Measurements from ENCODE around the gene AQP3. TPM values are rescaled to one million over a fixed set of nuclear protein-coding genes. Genes with fewer than 3 reads are reported as not detected.

The AQP3 gene
- total RNA-seq, 2 experiments from 2014 or later = 1.2 to 2.6 TPM

- H3K9me3 Mint-ChIP-seq = no peaks in the 10 kb centered on the region
- no peak for TF ChIP-seq CTCF (IDR thresholded peaks at IDR 0.05)
- ChIA-PET POLR2A (interaction anchor here (1.0 to 1.4 kb wide), 2 partner anchors 9 to 11 kb away, joined by 3 to 4 read pairs; partner anchors contain the start of gene AQP3), CTCF (interaction anchor here (2.1 kb wide), 1 partner anchor 31 kb away, joined by 7 read pairs; no protein-coding TSS in a partner anchor)
- H3K27ac Mint-ChIP-seq = no peak overlapping the region
- H3K4me3 Mint-ChIP-seq = no peak overlapping the region
- no peaks in the 10 kb centered on the region for H3K27me3 Mint-ChIP-seq
- no peak for DNase-seq
- peaks cover 3% of the 10 kb centered on the region for H3K4me1 Mint-ChIP-seq (ENCODE audit: low read depth)
- no peaks in the 10 kb centered on the region for H3K36me3 Mint-ChIP-seq (ENCODE audit: low read depth)
- no peak for ATAC-seq
- intact Hi-C loops (cut with micrococcal nuclease) = no loop called here
Measured at GRCh38 chr9:33435821-33436277, 11.5 kb downstream of the AQP3 start.

- ChIA-PET CTCF (interaction anchor here (0.7 to 2.9 kb wide), 7 partner anchors 18 to 59 kb away, joined by 3 to 11 read pairs (median 7); no protein-coding TSS in a partner anchor), POLR2A (interaction anchor here (1.3 to 1.5 kb wide), 3 partner anchors 9 to 12 kb away, joined by 3 to 4 read pairs (median 4); no protein-coding TSS in a partner anchor)
- no peaks in the 10 kb centered on the region for H3K27me3 Mint-ChIP-seq
- H3K9me3 Mint-ChIP-seq = no peaks in the 10 kb centered on the region
- DNase-seq (no peak), ATAC-seq (no peak)
- no peak overlapping the region for H3K27ac Mint-ChIP-seq
- peaks cover 3% of the 10 kb centered on the region for H3K4me1 Mint-ChIP-seq (ENCODE audit: low read depth)
- intact Hi-C loops (cut with micrococcal nuclease) = no loop called here
- H3K4me3 Mint-ChIP-seq = no peak overlapping the region
- H3K36me3 Mint-ChIP-seq (ENCODE audit: low read depth) = no peaks in the 10 kb centered on the region
- no peak for TF ChIP-seq CTCF (IDR thresholded peaks at IDR 0.05)
Measured at GRCh38 chr9:33434317-33435105, 12.9 kb downstream of the AQP3 start.

- Mint-ChIP-seq H3K4me1 (ENCODE audit: low read depth) (peaks cover 3% of the 10 kb centered on the region), H3K27ac (no peak overlapping the region), H3K9me3 (no peaks in the 10 kb centered on the region), H3K27me3 (no peaks in the 10 kb centered on the region), H3K4me3 (no peak overlapping the region), H3K36me3 (ENCODE audit: low read depth) (no peaks in the 10 kb centered on the region)
- CTCF ChIA-PET = interaction anchor here (0.9 to 2.9 kb wide), 6 partner anchors 18 to 190 kb away, joined by 3 to 11 read pairs (median 6); no protein-coding TSS in a partner anchor
- POLR2A ChIA-PET = interaction anchor here (1.3 to 1.5 kb wide), 2 partner anchors 9 to 13 kb away, joined by 3 to 4 read pairs; no protein-coding TSS in a partner anchor
- intact Hi-C loops (cut with micrococcal nuclease) = no loop called here
- no peak for DNase-seq
- no peak for ATAC-seq
- no peak for TF ChIP-seq CTCF (IDR thresholded peaks at IDR 0.05)
Measured at GRCh38 chr9:33433871-33434270, 13.5 kb downstream of the AQP3 start.

GRCh38 chr9:33431420-33431819, 16.0 kb downstream of the AQP3 start:
- Mint-ChIP-seq H3K27me3 (no peaks in the 10 kb centered on the region), H3K27ac (no peak overlapping the region), H3K4me1 (ENCODE audit: low read depth) (peaks cover 3% of the 10 kb centered on the region), H3K4me3 (no peak overlapping the region), H3K9me3 (no peaks in the 10 kb centered on the region), H3K36me3 (ENCODE audit: low read depth) (no peaks in the 10 kb centered on the region)
- CTCF ChIA-PET = interaction anchor here (1.6 to 4.1 kb wide), 3 partner anchors 16 to 36 kb away, joined by 7 to 22 read pairs (median 8); no protein-coding TSS in a partner anchor
- no peak for ATAC-seq
- no peak for TF ChIP-seq CTCF (IDR thresholded peaks at IDR 0.05)
- DNase-seq = no peak
- POLR2A ChIA-PET = interaction anchor here (0.6 kb wide), 1 partner anchor 368 kb away, joined by 3 read pairs; no protein-coding TSS in a partner anchor
- intact Hi-C loops (cut with micrococcal nuclease) = no loop called here

All from activated CD8-positive, alpha-beta T cell treated with anti-CD3 and anti-CD28 coated beads for 36 hours (primary cell).